Right hindlimb (tissue), 1 donor: Measurements from ENCODE around the gene TBC1D16.
"Not testable (repeated sequence)": the region's sequence is repeated elsewhere in the genome, so short reads cannot be mapped to it uniquely, and the experiment has no call there.

Experiments used
- DNase-seq: peaks from one replicate; pipeline ENCODE4 v3.0.0-alpha.2; 2018

The TBC1D16 gene

GRCh38 chr17:80051681-80052080, 16.0 kb upstream of the TBC1D16 start:
- no peak for DNase-seq

DNA sequence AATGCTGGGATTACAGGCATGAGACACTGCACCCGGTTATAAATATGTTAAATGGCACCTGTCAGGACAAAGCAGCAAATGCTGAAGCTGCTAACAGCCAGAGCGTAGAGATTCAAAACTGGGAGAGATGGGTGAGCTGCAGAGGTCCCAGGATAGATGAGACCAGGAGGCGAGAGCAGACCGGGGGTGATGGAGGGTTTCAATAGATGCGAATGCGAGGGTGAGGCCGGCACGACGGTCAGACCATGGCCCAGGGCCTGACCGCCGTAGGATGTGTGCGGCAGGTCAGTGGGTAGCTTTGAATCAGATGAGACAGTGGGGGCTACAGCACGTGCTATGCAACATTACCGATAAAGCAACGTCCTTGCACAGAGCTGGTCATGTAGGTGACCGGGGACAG, 15.0 kb upstream of the TBC1D16 start:
- no peak for DNase-seq

- no peak for DNase-seq
Measured at GRCh38 chr17:80049986-80050385, 14.3 kb upstream of the TBC1D16 start.

DNA sequence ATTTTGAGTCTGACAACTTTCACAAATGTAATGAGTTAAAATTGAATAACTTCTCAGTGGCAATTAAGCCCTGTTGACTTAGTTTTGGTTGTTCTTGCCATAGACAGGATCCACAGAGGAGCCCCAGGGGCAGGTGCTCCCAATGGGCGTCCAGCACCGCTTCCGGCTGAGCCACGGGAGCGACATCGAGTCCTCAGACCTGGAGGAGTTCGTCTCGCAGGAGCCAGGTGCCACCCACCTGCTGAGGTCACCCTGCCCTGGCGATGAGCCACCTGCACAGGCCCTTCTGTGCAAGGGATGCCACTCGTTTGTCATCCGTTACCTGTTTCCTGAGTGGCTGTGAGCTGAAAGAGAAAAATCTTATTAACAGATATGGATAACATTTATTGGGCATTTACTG, 11.5 kb upstream of the TBC1D16 start:
- DNase-seq, result no peak

GRCh38 chr17:80046709-80047108, 11.0 kb upstream of the TBC1D16 start:
- not testable (repeated sequence) for DNase-seq

- DNase-seq, result no peak
Measured at GRCh38 chr17:80045703-80046102, 10.0 kb upstream of the TBC1D16 start.

DNA sequence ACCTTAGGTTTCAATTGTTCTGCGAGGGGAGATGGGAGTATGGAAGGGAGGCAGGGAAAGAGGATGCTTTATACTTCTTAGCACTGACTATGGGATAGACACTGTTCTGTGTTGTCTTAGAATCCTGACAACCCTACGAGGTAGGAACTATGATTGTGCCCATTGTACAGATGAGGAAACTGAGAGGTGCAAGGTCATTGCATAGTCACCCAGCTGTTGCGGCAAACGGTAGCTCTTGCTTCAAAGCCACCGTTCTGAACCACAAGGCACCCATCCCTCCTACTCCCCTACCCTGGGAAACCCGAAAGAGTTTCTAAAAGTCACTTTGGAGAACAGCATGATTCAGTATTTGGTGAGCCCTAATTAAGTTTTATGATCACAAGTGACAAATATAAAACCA, 8.3 kb upstream of the TBC1D16 start:
- no peak for DNase-seq

GRCh38 chr17:80036715-80037477, 1.2 kb upstream of the TBC1D16 start:
- peak; percentile 69 for DNase-seq

- DNase-seq, result peak; percentile 89
Measured at GRCh38 chr17:80035937-80036714, 454 bp upstream of the TBC1D16 start, which contains the start of gene CCDC40. Gene CCDC40, plus strand, starts transcription at chr17:80036642. Its CDS starts 21 bp downstream, at chr17:80036663.

DNA sequence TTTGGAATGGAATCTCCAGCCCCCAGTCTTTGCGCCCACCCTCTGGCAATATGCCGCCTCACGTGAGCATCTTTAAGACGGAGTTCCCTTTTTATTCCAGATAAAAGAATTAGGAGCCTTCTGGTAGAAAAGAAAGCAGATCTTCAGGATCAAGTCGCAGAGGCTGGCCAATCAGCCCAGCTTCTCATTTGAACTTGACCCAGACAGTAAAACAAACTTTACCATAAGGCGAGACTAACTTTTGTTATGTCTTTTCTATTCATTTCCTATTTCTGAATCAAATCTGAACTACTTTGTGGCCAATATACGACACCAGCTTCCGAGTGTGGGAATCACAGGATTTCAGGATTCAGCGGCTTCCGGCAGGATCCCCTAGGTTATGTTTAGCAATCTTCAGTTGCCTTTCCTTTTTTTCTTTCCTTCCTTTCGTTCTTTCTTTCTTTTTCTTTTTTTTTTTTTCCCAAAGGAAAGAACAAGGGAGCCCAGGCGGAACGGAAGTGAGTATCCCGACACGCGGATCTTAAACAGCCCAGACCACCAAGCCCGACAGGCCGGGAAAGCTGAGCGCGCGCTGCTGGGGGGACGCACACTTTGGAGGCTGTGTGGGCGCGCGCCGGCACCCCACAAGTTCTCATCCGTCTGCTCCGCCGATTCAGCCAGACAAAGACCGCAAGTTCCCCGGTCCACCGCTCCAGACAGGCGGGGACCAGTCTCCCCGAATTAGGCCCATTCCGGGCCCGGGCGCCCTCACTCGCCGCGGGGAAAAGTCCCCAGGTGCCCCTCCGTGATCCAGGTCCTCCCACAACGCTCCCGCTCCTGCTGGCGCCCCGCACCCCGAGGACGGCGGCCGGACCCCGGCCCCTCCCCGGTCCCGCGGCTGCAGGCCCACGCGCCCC, 633 bp downstream of the TBC1D16 start:
- DNase-seq, result peak; percentile 50

GRCh38 chr17:80033840-80034239, 1.8 kb downstream of the TBC1D16 start:
- no peak for DNase-seq

GRCh38 chr17:80032614-80033171, 3.0 kb downstream of the TBC1D16 start:
- no peak for DNase-seq

DNA sequence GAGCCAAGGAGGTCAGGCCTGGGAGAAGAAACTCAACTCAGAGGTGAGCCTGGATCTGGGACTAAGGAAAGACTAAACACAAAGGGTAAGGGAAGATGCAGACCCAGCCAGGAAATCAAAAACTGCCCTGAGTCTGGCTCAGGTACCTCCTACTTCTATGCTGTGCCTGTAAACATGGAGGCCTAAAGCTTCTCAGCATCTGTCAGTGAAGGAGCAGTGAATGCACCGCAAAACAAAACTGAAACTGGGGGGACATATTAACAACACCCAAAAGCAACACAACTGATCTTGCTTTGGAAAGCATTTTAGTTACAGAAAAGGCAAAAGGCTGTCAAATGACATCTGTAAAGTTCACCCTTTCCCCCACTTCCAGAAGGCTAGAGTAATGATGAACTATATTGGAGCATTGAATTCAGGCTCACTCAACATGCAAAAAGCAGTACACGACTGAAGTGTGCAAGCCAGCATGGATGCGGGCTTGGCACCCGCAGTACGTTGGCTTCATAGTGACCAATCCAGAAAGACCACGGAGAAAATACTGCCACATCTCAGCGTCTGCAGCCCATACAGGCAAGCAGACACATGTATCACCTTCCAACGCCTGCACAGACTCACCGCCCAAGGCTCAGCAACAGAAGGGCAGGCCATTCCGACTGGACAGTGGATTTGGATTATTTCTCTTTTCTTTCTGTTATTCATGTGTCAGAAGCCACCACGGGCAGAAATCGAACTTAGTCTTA, 3.8 kb downstream of the TBC1D16 start:
- DNase-seq, result no peak

- no peak for DNase-seq
Measured at GRCh38 chr17:80030730-80031410, 4.8 kb downstream of the TBC1D16 start.

DNA sequence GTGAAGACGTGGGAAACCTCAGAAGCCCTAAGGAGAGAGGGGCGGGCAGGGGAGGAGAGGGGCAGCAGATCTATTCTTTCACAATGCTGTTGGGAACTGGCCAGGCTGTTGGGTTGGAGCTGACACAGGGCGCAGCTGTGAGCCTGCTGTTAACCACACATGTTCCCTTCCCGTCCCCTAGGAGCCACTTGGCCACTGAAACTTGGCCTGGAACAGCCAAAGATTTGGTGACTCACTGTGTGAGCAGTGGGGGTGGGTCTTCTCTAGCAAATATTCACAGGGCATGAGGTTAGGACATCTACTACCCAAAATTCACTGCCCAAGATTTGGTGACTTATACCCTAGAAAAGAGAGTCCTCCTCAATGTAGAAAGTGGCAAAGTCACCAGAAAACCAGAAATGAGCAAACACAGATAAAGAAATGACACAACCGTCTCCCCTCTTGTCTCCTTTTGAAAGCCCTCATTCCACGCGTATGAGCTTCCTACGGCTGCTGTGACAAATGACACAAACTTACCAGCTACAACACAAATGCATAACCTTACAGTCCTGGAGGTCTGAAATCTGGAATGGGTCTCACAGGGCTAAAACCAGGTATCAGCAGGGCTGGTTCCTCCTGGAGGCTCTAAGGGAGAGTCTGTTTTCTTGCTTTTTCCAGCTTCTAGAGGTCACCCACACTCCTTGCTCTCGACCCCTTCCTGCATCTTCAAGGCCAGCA, 6.3 kb downstream of the TBC1D16 start:
- DNase-seq, result peak; percentile 93

GRCh38 chr17:80028030-80028429, 7.6 kb downstream of the TBC1D16 start:
- no peak for DNase-seq

- DNase-seq, result no peak
Measured at GRCh38 chr17:80027043-80027435, 8.6 kb downstream of the TBC1D16 start.

- no peak for DNase-seq
Measured at GRCh38 chr17:80026359-80027042, 9.2 kb downstream of the TBC1D16 start.

DNA sequence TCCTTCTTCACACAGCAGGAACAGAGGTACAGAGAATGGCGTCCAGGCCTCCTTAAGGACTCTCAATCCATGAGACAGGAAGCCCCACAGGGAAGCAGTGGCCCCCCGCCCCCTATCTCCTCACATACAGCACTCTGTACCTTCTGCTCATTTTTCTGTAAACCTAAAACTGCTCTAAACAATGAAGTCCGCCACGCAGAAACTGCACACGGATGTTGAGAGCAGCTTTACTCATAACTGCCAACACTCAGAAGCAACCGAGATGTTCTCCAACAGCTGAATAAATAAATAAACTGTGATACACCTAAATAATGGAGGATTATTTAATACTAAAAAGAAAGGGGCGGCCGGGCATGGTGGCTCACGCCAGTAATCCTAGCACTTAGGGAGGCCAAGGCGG, 9.9 kb downstream of the TBC1D16 start:
- DNase-seq, result peak; percentile 14

DNA sequence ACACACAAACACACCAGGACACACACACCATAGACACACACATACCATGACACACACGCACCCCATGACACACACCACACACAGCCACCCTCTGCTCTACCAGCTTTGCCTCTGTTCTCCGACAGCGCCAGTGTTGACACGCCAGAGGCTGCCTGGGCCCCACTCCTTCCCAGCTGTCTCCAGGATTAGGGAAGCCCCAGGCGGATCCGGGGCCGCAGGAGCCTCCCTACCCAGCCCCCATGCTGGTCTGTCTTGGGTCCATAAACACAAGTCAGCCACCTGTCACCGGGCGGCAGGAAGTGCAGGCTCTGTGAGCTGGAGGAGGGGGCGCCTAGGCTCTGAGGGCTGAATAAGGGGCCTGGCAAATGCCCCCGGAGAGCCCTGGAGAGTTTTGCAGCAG, 10.5 kb downstream of the TBC1D16 start:
- DNase-seq, result peak; percentile 84
